H1 (cell line): Measurements from ENCODE around the gene CAMTA1. TPM values are rescaled to one million over a fixed set of nuclear protein-coding genes. Genes with fewer than 3 reads are reported as not detected.

Experiments used
- CTCF ChIA-PET: fragments of 300-600 bp; sonication (Branson Sonifier 250); formaldehyde crosslinking; loops from one replicate; lab custom pipeline; 2021; ENCODE audit not compliant: partially characterized antibody; lab: Charles Lee
- POLR2A ChIA-PET: fragments of 300-600 bp; sonication (Branson Sonifier 250); formaldehyde crosslinking; loops from one replicate; lab custom pipeline; 2021; ENCODE audit warnings: inconsistent platforms; ENCODE audit not compliant: partially characterized antibody; lab: Charles Lee
- DNase-seq, 2 experiments: peaks; one replicate each; pipeline versions ENCODE4 v3.0.0 to v3.0.0-alpha.2; 2010 to 2022; ENCODE audit warnings: low spot score in 2 of 2, low read depth in 1 of 2, mixed read lengths in 1 of 2
- FAIRE-seq: peaks from 2 replicates; lab custom pipeline; 2011; peaks lifted over from hg19 to GRCh38; lab: Jason Lieb, UNC
- H2AFZ ChIP-seq: 2 replicates; pipeline ENCODE4 v1.8.1; 2012; ENCODE audit warnings: low read length, inconsistent platforms
- H2AK5ac ChIP-seq: 2 replicates; pipeline ENCODE4 v1.6.1; 2013; ENCODE audit warnings: low read depth, low read length
- H2BK120ac ChIP-seq: replicated peaks from 2 replicates; pipeline ENCODE3; 2013; ENCODE audit warnings: low read depth, low read length, inconsistent platforms
- H2BK12ac ChIP-seq: 2 replicates; pipeline ENCODE4 v1.6.1; 2013; ENCODE audit warnings: low read depth, low read length
- H2BK15ac ChIP-seq: 2 replicates; pipeline ENCODE4 v1.6.1; 2013; ENCODE audit warnings: low read length
- H2BK20ac ChIP-seq: 2 replicates; pipeline ENCODE4 v1.6.1; 2013; ENCODE audit warnings: low read length
- H2BK5ac ChIP-seq: 2 replicates; pipeline ENCODE4 v1.6.1; 2013; ENCODE audit warnings: low read depth, low read length
- H3K14ac ChIP-seq: 2 replicates; pipeline ENCODE4 v1.6.1; 2013; ENCODE audit warnings: inconsistent platforms; ENCODE audit not compliant: insufficient read length
- H3K18ac ChIP-seq: 2 replicates; pipeline ENCODE4 v1.6.1; 2013; ENCODE audit warnings: low read length; ENCODE audit errors: extremely low read depth
- H3K23ac ChIP-seq: 2 replicates; pipeline ENCODE4 v1.6.1; 2013; ENCODE audit warnings: inconsistent platforms; ENCODE audit not compliant: insufficient read length
- H3K23me2 ChIP-seq: 2 replicates; pipeline ENCODE4 v1.6.1; 2013; ENCODE audit warnings: low read depth, low read length
- H3K27ac ChIP-seq: 2 replicates; pipeline ENCODE4 v1.6.1; 2011; ENCODE audit warnings: low read depth, low read length, inconsistent platforms
- H3K27me3 ChIP-seq, 4 experiments: replicated peaks in 1 of 4; 1 replicate in 1 of 4; 2 replicates in 3 of 4; pipeline versions ENCODE4 v1.6.1 to v1.8.1; 2011 to 2013; ENCODE audit warnings: low read length in 3 of 4, mild to moderate bottlenecking in 3 of 4, inconsistent platforms in 2 of 4, mixed read lengths in 2 of 4, moderate library complexity in 1 of 4; ENCODE audit not compliant: control insufficient read depth in 3 of 4, insufficient read depth in 3 of 4; ENCODE audit errors: extremely low read depth in 1 of 4
- H3K36me3 ChIP-seq, 4 experiments: 2 replicates each; pipeline versions ENCODE4 v1.6.1 to v1.8.1; 2011 to 2013; ENCODE audit warnings: mild to moderate bottlenecking in 4 of 4, low read length in 3 of 4, moderate library complexity in 2 of 4, control low read depth in 1 of 4, inconsistent platforms in 1 of 4; ENCODE audit not compliant: insufficient read depth in 4 of 4, control insufficient read depth in 2 of 4
- H3K4ac ChIP-seq: replicated peaks from 2 replicates; pipeline ENCODE3; 2013; ENCODE audit warnings: low read length, low read depth, mixed read lengths, inconsistent platforms; ENCODE audit not compliant: insufficient read length
- H3K4me1 ChIP-seq, 4 experiments: replicated peaks in 1 of 4; 1 replicate in 1 of 4; 2 replicates in 3 of 4; pipeline versions ENCODE4 v1.6.1 to v1.8.1; 2011 to 2013; ENCODE audit warnings: low read length in 3 of 4, inconsistent platforms in 2 of 4, mixed read lengths in 1 of 4; ENCODE audit not compliant: insufficient read depth in 4 of 4, control insufficient read depth in 3 of 4
- H3K4me2 ChIP-seq, 2 experiments: 2 replicates each; pipeline versions ENCODE4 v1.6.1 to v1.8.1; 2011 to 2013; ENCODE audit warnings: low read depth in 2 of 2, low read length in 2 of 2, control low read depth in 1 of 2, inconsistent platforms in 1 of 2, mild to moderate bottlenecking in 1 of 2; ENCODE audit not compliant: insufficient read depth in 1 of 2
- H3K4me3 ChIP-seq, 4 experiments: fragments of 200-600, 300-600 bp in 1 of 4; sonication (generic), shearing (Covaris generic), sonication (Bioruptor Twin) in 1 of 4; 2 replicates each; pipeline versions ENCODE4 v1.5.1 to v1.8.1; 2011 to 2016; ENCODE audit warnings: low read length in 4 of 4, low read depth in 3 of 4, control low read depth in 2 of 4, inconsistent platforms in 2 of 4, mild to moderate bottlenecking in 2 of 4, mixed read lengths in 1 of 4, moderate library complexity in 1 of 4; ENCODE audit not compliant: insufficient read depth in 2 of 4; ENCODE audit errors: extremely low read depth in 1 of 4
- H3K56ac ChIP-seq: replicated peaks from 2 replicates; pipeline ENCODE3; 2013; ENCODE audit warnings: low read depth, mild to moderate bottlenecking, mixed read lengths, low read length, inconsistent platforms; ENCODE audit not compliant: insufficient read length
- H3K79me1 ChIP-seq: 2 replicates; pipeline ENCODE4 v1.6.1; 2013; ENCODE audit warnings: low read depth, low read length, control low read depth
- H3K79me2 ChIP-seq, 2 experiments: 2 replicates each; pipeline versions ENCODE4 v1.6.1 to v1.8.1; 2012 to 2013; ENCODE audit warnings: low read length in 2 of 2, mild to moderate bottlenecking in 2 of 2, inconsistent platforms in 1 of 2; ENCODE audit not compliant: insufficient read depth in 2 of 2, control insufficient read depth in 1 of 2
- H3K9ac ChIP-seq, 4 experiments: replicated peaks in 1 of 4; 1 replicate in 1 of 4; 2 replicates in 3 of 4; pipeline versions ENCODE4 v1.6.1 to v1.8.1; 2011 to 2013; ENCODE audit warnings: low read depth in 3 of 4, low read length in 3 of 4, control low read depth in 2 of 4, mild to moderate bottlenecking in 2 of 4, moderate library complexity in 2 of 4, inconsistent platforms in 1 of 4; ENCODE audit errors: extremely low read depth in 1 of 4
- H3K9me3 ChIP-seq, 2 experiments: 2 replicates each; pipeline versions ENCODE4 v1.6.1 to v1.8.1; 2012 to 2013; ENCODE audit warnings: mild to moderate bottlenecking in 2 of 2, moderate library complexity in 2 of 2, control low read depth in 1 of 2, inconsistent platforms in 1 of 2, low read depth in 1 of 2, low read length in 1 of 2, mixed read lengths in 1 of 2; ENCODE audit not compliant: insufficient read depth in 2 of 2
- H4K20me1 ChIP-seq, 2 experiments: replicated peaks in 1 of 2; 2 replicates each; pipeline versions ENCODE3 to v1.8.1; 2011 to 2013; ENCODE audit warnings: inconsistent platforms in 2 of 2, low read length in 2 of 2, mild to moderate bottlenecking in 1 of 2; ENCODE audit not compliant: insufficient read depth in 2 of 2, control insufficient read depth in 1 of 2
- H4K5ac ChIP-seq: 2 replicates; pipeline ENCODE4 v1.6.1; 2013; ENCODE audit warnings: low read length, low read depth, mixed read lengths, inconsistent platforms; ENCODE audit not compliant: insufficient read length
- H4K8ac ChIP-seq: 2 replicates; pipeline ENCODE4 v1.8.0; 2013; ENCODE audit warnings: mild to moderate bottlenecking, moderate library complexity, low read length, inconsistent platforms; ENCODE audit not compliant: insufficient read depth; ENCODE audit errors: extremely low read depth
- H4K91ac ChIP-seq: replicated peaks from 2 replicates; pipeline ENCODE3; 2013; ENCODE audit warnings: low read length, mixed read lengths, inconsistent platforms; ENCODE audit not compliant: insufficient read length
- NANOG ChIP-seq: IDR thresholded peaks from 2 replicates; pipeline ENCODE4 v1.6.1; 2011; ENCODE audit warnings: low read length, low read depth, mild to moderate bottlenecking, inconsistent platforms; ENCODE audit not compliant: insufficient read depth, poor library complexity, severe bottlenecking
- SIN3A ChIP-seq, 2 experiments: IDR thresholded peaks in 1 of 2; conservative IDR thresholded peaks in 1 of 2; 2 replicates each; pipeline ENCODE4 v1.6.1; 2011 to 2012; ENCODE audit warnings: low read length in 2 of 2, improper control_type of control experiment in 1 of 2, low read depth in 1 of 2, mild to moderate bottlenecking in 1 of 2
- SIRT6 ChIP-seq: IDR thresholded peaks from one replicate; pipeline ENCODE4 v1.7.1; 2012; ENCODE audit warnings: low read length, inconsistent platforms
- WGBS, 2 experiments: shearing (Covaris generic) in 1 of 2; methylation state at CpG; one replicate each; pipeline versions ENCODE4 v1.1.6 to v1.1.7; 2013 to 2015; ENCODE audit warnings: low lambda C conversion rate in 2 of 2, mixed read lengths in 2 of 2, inconsistent platforms in 1 of 2, low coverage in 1 of 2, missing lambda C conversion rate in 1 of 2; ENCODE audit not compliant: insufficient replicate concordance in 2 of 2, insufficient coverage in 1 of 2, insufficient read length in 1 of 2; ENCODE audit errors: extremely low coverage in 1 of 2, missing lambda C conversion rate in 1 of 2; 5-methylcytosine and 5-hydroxymethylcytosine counted together
- polyA plus RNA-seq, 7 experiments: library from polyadenylated mRNA; depleted of rRNA in 3 of 7; stranded (reverse) in 5 of 7; unstranded in 2 of 7; fragments of >200 nt in 5 of 7; fragments of 200-250 nt in 2 of 7; gene quantifications; 1 replicate in 5 of 7; 2 replicates in 1 of 7; 4 replicates in 1 of 7; pipeline versions ENCODE4 v1.2.1 to v1.2.3, GENCODE V29; 2011 to 2013; ENCODE audit warnings: missing spikeins in 2 of 7, mixed read lengths in 2 of 7
- total RNA-seq: library from RNA; stranded (reverse); fragmentation: NEBNext Ultra II Directional; extraction: Animal tissue kit (Norgen Biotek cat#: 25700); gene quantifications from 2 replicates; pipeline ENCODE4 v1.2.1, GENCODE V29; 2021

Gene CAMTA1
- total and polyA plus RNA-seq, 2 of the 8 experiments (the other 6 are each of a cell fraction or from before 2014, with no cell fraction given) = 65.0 to 119 TPM

GRCh38 chr1:7659514-7659913 is 874.3 kb downstream of the CAMTA1 start:
- Histone ChIP-seq H3K14ac (no peak overlapping the region), H3K36me3 (no peaks in the 10 kb centered on the region)
- no peak for TF ChIP-seq NANOG
- no peak for TF ChIP-seq SIN3A (conservative IDR thresholded peaks at IDR 0.05 in 1 of 2, IDR thresholded peaks at IDR 0.05 in 1 of 2; ENCODE audit: low read depth in 1 of 2, low read length in 2 of 2)
- no peak for TF ChIP-seq SIRT6

More at GRCh38 chr1:7659514-7659913, 874.3 kb downstream of the CAMTA1 start:
- Histone ChIP-seq H3K18ac (no peak overlapping the region), H3K27ac (no peak overlapping the region), H3K4ac (no peak overlapping the region), H3K56ac (no peak overlapping the region), H4K8ac (no peak overlapping the region), H3K23ac (no peak overlapping the region), H3K27me3 (no peaks in the 10 kb centered on the region), H3K79me2 (no peaks in the 10 kb centered on the region), H2AK5ac (no peak overlapping the region), H3K4me3 (no peak overlapping the region), H3K23me2 (peaks cover 12% of the 10 kb centered on the region; the same call in 1 of the 2 replicates), H2BK12ac (no peak overlapping the region), H2AFZ (no peak overlapping the region), H4K20me1 (peaks cover 0 to 11% of the 10 kb centered on the region in 2 experiments), H3K9ac (no peak overlapping the region), H4K91ac (no peak overlapping the region), H2BK5ac (no peak overlapping the region), H3K79me1 (no peaks in the 10 kb centered on the region; the same call in 1 of the 2 replicates), H3K9me3 (no peaks in the 10 kb centered on the region), H4K5ac (no peak overlapping the region), H3K4me1 (no peaks in the 10 kb centered on the region; a peak in 1 of 7 replicates), H2BK20ac (no peak overlapping the region), H2BK15ac (no peak overlapping the region), H3K4me2 (no peak overlapping the region), H2BK120ac (no peak overlapping the region)
- ChIA-PET CTCF (interaction anchor here (0.6 to 23.6 kb wide), 4 partner anchors 10 to 91 kb away, joined by 4 to 554 read pairs (median 16); no protein-coding TSS in a partner anchor), POLR2A (interaction anchor here (0.6 kb wide), 1 partner anchor 50 kb away, joined by 3 read pairs; no protein-coding TSS in a partner anchor)
- FAIRE-seq = no peak
- no peak for DNase-seq
- 72% methylated on average over 6 of the region's 6 CpGs; no CpG with 5 or more reads in 1 of the 2 experiments for WGBS, 2 experiments
